A549 (cell line): ENCODE results near the gene PTPRF. TPM values are rescaled to one million over a fixed set of nuclear protein-coding genes. Genes with fewer than 3 reads are reported as not detected.

Experiments
- ATAC-seq, 2 experiments: fragments of 200-7000 bp in 1 of 2; fragments of >200 bp in 1 of 2; cut with Nextera tagmentation in 1 of 2; cut with Tn5 transposase in 1 of 2; 3 replicates each; pipeline versions ENCODE4 v1.8.0 to v1.9.1; 2018 to 2020; ENCODE audit warnings: mild to moderate bottlenecking in 1 of 2, moderate library complexity in 1 of 2
- CTCF ChIA-PET: fragments of 300-600 bp; sonication (Branson Sonifier 250); formaldehyde crosslinking; extraction: SDS; loops from one replicate; lab custom pipeline; 2021; ENCODE audit warnings: antibody characterized with exemption, inconsistent platforms; lab: Yijun Ruan, JAX
- POLR2A ChIA-PET: fragments of 350-600 bp; formaldehyde crosslinking; extraction: SDS; loops from one replicate; lab custom pipeline; 2021; ENCODE audit warnings: antibody characterized with exemption, inconsistent platforms; lab: Yijun Ruan, JAX
- DNase-seq, 2 experiments: peaks; one replicate each; pipeline versions ENCODE4 v3.0.0 to v3.0.0-alpha.2; 2011 to 2016; ENCODE audit warnings: low read depth in 1 of 2, low spot score in 1 of 2
- FAIRE-seq: peaks from 2 replicates; lab custom pipeline; 2011; peaks lifted over from hg19 to GRCh38; lab: Jason Lieb, UNC
- H3K27ac ChIP-seq, 2 experiments: fragments of >200 bp; sonication (Bioruptor Twin); formaldehyde crosslinking; 3 replicates each; pipeline ENCODE4 v1.5.1; 2016 to 2017
- H3K4me1 ChIP-seq: fragments of >200 bp; sonication (Bioruptor Twin); formaldehyde crosslinking; 3 replicates; pipeline ENCODE4 v1.6.1; 2016
- H3K4me2 ChIP-seq: fragments of >200 bp; sonication (Bioruptor Twin); formaldehyde crosslinking; 3 replicates; pipeline ENCODE4 v1.6.1; 2016
- H3K4me3 ChIP-seq: fragments of >200 bp; sonication (Bioruptor Twin); formaldehyde crosslinking; 3 replicates; pipeline ENCODE4 v1.5.1; 2016
- H3K9me3 ChIP-seq: fragments of >200 bp; sonication (Bioruptor Twin); formaldehyde crosslinking; 3 replicates; pipeline ENCODE4 v1.6.1; 2016
- E2F6 ChIP-seq: IDR thresholded peaks from 2 replicates; pipeline ENCODE4 v1.6.1; 2012; ENCODE audit warnings: low read depth, borderline replicate concordance
- EP300 ChIP-seq, 2 experiments: fragments of >200 bp; sonication (Bioruptor Twin); formaldehyde crosslinking; IDR thresholded peaks; 2 replicates in 1 of 2; 3 replicates in 1 of 2; pipeline ENCODE4 v1.6.1; 2016 to 2017
- FOSL2 ChIP-seq, 2 experiments: fragments of 450-650 bp in 1 of 2; fragments of >200 bp in 1 of 2; sonication (Bioruptor Twin) in 1 of 2; formaldehyde crosslinking; IDR thresholded peaks; 2 replicates each; pipeline versions ENCODE4 v1.5.0 to v1.6.1; 2016 to 2020; ENCODE audit warnings: mild to moderate bottlenecking in 1 of 2, moderate library complexity in 1 of 2
- FOXS1 ChIP-seq: fragments of 250-450 bp; sonication (Bioruptor Pico); IDR thresholded peaks from 2 replicates; pipeline ENCODE4 v1.5.0; 2020; ENCODE audit warnings: mild to moderate bottlenecking, moderate library complexity
- HDAC2 ChIP-seq: fragments of 200-600 bp; sonication (generic); IDR thresholded peaks from 2 replicates; pipeline ENCODE4 v1.6.1; 2016
- HEYL ChIP-seq: fragments of 250-450 bp; sonication (Bioruptor Pico); IDR thresholded peaks from 2 replicates; pipeline ENCODE4 v1.8.0; 2021; ENCODE audit warnings: mild to moderate bottlenecking, moderate library complexity
- HOXB13 ChIP-seq: fragments of 250-450 bp; sonication (Bioruptor Pico); IDR thresholded peaks from 2 replicates; pipeline ENCODE4 v1.5.0; 2020; ENCODE audit warnings: low read depth, mild to moderate bottlenecking, moderate library complexity
- MAFK ChIP-seq: fragments of 450-650 bp; IDR thresholded peaks from 2 replicates; pipeline ENCODE4 v1.6.1; 2014; ENCODE audit not compliant: partially characterized antibody
- MAX ChIP-seq: IDR thresholded peaks from 2 replicates; pipeline ENCODE4 v1.6.1; 2012
- MYC ChIP-seq: IDR thresholded peaks from 2 replicates; pipeline ENCODE4 v1.6.1; 2012; ENCODE audit warnings: mild to moderate bottlenecking, inconsistent platforms, low read length, improper control_type of control experiment, borderline replicate concordance
- NPAS2 ChIP-seq: fragments of 250-450 bp; sonication (Bioruptor Pico); IDR thresholded peaks from 2 replicates; pipeline ENCODE4 v1.8.0; 2022; ENCODE audit warnings: mild to moderate bottlenecking, moderate library complexity, borderline replicate concordance
- NR3C1 ChIP-seq: fragments of >200 bp; sonication (Bioruptor Twin); formaldehyde crosslinking; IDR thresholded peaks from 3 replicates; pipeline ENCODE4 v1.6.1; 2017
- PBX3 ChIP-seq: IDR thresholded peaks from 2 replicates; pipeline ENCODE4 v1.6.1; 2012
- POLR2A ChIP-seq: IDR thresholded peaks from 2 replicates; pipeline ENCODE4 v1.6.1; 2012; ENCODE audit warnings: mild to moderate bottlenecking, low read length
- SREBF2 ChIP-seq: fragments of 450-650 bp; IDR thresholded peaks from 2 replicates; pipeline ENCODE4 v1.6.1; 2014; ENCODE audit warnings: mild to moderate bottlenecking, moderate library complexity
- TFCP2L1 ChIP-seq: fragments of 250-450 bp; sonication (Bioruptor Pico); IDR thresholded peaks from 2 replicates; pipeline ENCODE4 v1.5.0; 2021; ENCODE audit warnings: mild to moderate bottlenecking
- TP53 ChIP-seq: fragments of 250-450 bp; sonication (Bioruptor Pico); IDR thresholded peaks from 2 replicates; pipeline ENCODE4 v1.5.0; 2021; ENCODE audit warnings: mild to moderate bottlenecking, moderate library complexity
- ZFP36 ChIP-seq: fragments of 450-650 bp; IDR thresholded peaks from 2 replicates; pipeline ENCODE4 v1.6.1; 2014; ENCODE audit warnings: borderline replicate concordance; ENCODE audit not compliant: partially characterized antibody
- WGBS: methylation state at CpG from one replicate; pipeline ENCODE4 v1.1.6; 2017; ENCODE audit errors: missing lambda C conversion rate; 5-methylcytosine and 5-hydroxymethylcytosine counted together
- polyA plus RNA-seq, 4 experiments: library from polyadenylated mRNA; depleted of rRNA in 3 of 4; stranded (reverse); fragments of >200 nt; fragmentation: RNase III in 1 of 4; extraction: RNeasy Plus Mini Kit Qiagen cat#74134 plus additional on column Dnase treatment in 1 of 4; gene quantifications; 2 replicates in 3 of 4; 3 replicates in 1 of 4; pipeline ENCODE4 v1.2.3, GENCODE V29; 2011 to 2017

PTPRF gene
- polyA plus RNA-seq, 2 of the 4 experiments (the other 2 are of a cell fraction): 68.5 to 96.5 TPM

- no peaks in the 10 kb centered on the region for H3K4me1 ChIP-seq
- WGBS: 77% methylated on average over 2 of the region's 2 CpGs
- ATAC-seq (no peak), FAIRE-seq (no peak), DNase-seq (no peak)
- H3K4me3 ChIP-seq: no peak overlapping the region
- H3K4me2 ChIP-seq: no peak overlapping the region
- no peak overlapping the region for H3K27ac ChIP-seq
- peaks cover 7% of the 10 kb centered on the region; the same call in 1 of the 3 replicates for H3K9me3 ChIP-seq
- no peak for TF ChIP-seq HEYL (CRISPR knock-in tag)
- TF ChIP-seq, all 56 proteins: peak for 0
- ChIA-PET POLR2A (no interaction called here), CTCF (interaction anchor here (0.9 kb wide), 1 partner anchor 10 kb away, joined by 3 read pairs; no protein-coding TSS in a partner anchor)
Observed at GRCh38 chr1:43512133-43512532, 18.6 kb upstream of the PTPRF start.

GRCh38 chr1:43512681-43513080, 18.0 kb upstream of the PTPRF start:
- WGBS: 90% methylated on average over 6 of the region's 6 CpGs
- no peak overlapping the region for H3K4me3 ChIP-seq
- no peaks in the 10 kb centered on the region for H3K4me1 ChIP-seq
- CTCF ChIA-PET: interaction anchor here (0.9 kb wide), 1 partner anchor 9 kb away, joined by 3 read pairs; no protein-coding TSS in a partner anchor
- no peak overlapping the region for H3K27ac ChIP-seq
- no peak for DNase-seq
- POLR2A ChIA-PET: no interaction called here
- peaks cover 7% of the 10 kb centered on the region; the same call in 2 of the 3 replicates for H3K9me3 ChIP-seq
- no peak for FAIRE-seq
- no peak overlapping the region for H3K4me2 ChIP-seq
- no peak for TF ChIP-seq FOXS1 (CRISPR knock-in tag)
- TF ChIP-seq MAFK: no peak
- TF ChIP-seq TP53 (CRISPR knock-in tag): no peak
- TF ChIP-seq HDAC2: no peak
- TF ChIP-seq FOSL2 (IDR thresholded peaks at IDR 0.05): no peak
- no peak for TF ChIP-seq FOSL2 (CRISPR knock-in tag; IDR thresholded peaks at IDR 0.05)
- TF ChIP-seq, all 56 proteins: peak for 0
- ATAC-seq: no peak

- no peak for FAIRE-seq
- CTCF ChIA-PET: no interaction called here
- POLR2A ChIA-PET: no interaction called here
- Histone ChIP-seq H3K4me3 (no peak overlapping the region), H3K4me2 (no peak overlapping the region), H3K9me3 (peaks cover 7% of the 10 kb centered on the region; the same call in 2 of the 3 replicates), H3K27ac (no peak overlapping the region), H3K4me1 (no peaks in the 10 kb centered on the region)
- TF ChIP-seq ZFP36: no peak
- WGBS: 41% methylated on average over 5 of the region's 5 CpGs
- no peak for DNase-seq
- no peak for ATAC-seq
Observed at GRCh38 chr1:43513471-43514173, 17.1 kb upstream of the PTPRF start.

- Histone ChIP-seq H3K27ac (peak overlapping the region in 1 of 2 experiments; percentile 56; a peak in 2 of 6 replicates), H3K4me3 (no peak overlapping the region), H3K4me2 (no peak overlapping the region), H3K9me3 (no peaks in the 10 kb centered on the region; the same call in 2 of the 3 replicates), H3K4me1 (peaks cover 16% of the 10 kb centered on the region)
- FAIRE-seq: no peak
- TF ChIP-seq NPAS2 (CRISPR knock-in tag) (no peak), POLR2A (no peak), TP53 (CRISPR knock-in tag) (no peak), NR3C1 (no peak), E2F6 (no peak), HOXB13 (CRISPR knock-in tag) (no peak), SREBF2 (no peak), MAX (no peak), PBX3 (no peak), ZFP36 (no peak), MYC (no peak), TFCP2L1 (CRISPR knock-in tag) (no peak), EP300 (IDR thresholded peaks at IDR 0.05) (no peak)
- no peak for ATAC-seq
- 84% methylated on average over 11 of the region's 11 CpGs for WGBS
- ChIA-PET POLR2A (no interaction called here), CTCF (no interaction called here)
- no peak for DNase-seq
Observed at GRCh38 chr1:43518935-43519686, 11.6 kb upstream of the PTPRF start.
